ENCODE results near the gene PRICKLE2. TPM values are rescaled to one million over a fixed set of nuclear protein-coding genes. Genes with fewer than 3 reads are reported as not detected.

Gene PRICKLE2
- total and polyA plus RNA-seq, 10 of the 15 experiments (the other 5 are each of a cell fraction or from before 2014, with no cell fraction given) = 0.11 to 2.6 (median 0.69) TPM

DNA sequence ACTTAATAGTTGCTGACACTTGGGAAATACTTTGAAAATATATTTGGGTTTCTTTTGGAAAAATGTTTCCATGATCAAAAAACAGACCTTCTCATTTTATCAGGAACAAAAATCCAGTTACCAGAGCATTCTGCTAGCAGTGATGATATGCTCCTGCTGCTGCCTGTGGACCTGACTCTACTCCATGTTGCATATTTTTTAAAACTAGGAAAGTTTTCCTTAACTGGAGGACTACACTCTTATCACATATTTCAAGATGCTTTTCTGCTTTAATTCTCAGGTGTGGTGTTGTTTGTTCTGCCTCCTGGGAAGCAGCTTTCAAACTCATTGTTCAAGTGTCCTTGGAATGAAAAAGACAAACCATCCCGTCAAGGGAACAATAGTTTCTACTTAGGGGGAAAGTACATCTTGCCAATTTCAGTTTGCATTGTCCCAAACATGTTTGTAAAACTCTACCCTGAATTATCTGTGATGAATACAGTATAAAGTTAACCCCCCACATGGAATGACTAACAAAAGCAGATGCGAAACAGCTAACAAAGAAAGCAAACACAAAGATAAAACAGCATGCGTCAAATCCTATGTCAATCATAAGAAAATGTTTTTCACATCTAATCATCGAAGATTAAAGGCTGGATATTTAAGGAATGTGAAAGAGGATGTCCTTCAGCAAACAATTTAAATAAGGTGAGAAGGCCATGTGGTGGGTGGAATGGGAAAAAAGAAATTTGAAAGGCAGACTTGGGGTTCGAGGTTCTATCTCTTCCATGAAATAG lies 161.9 kb downstream of the PRICKLE2 start (continued):
- TF ChIP-seq STAT3 (IDR thresholded peaks at IDR 0.05; ENCODE audit: low read depth, low read length) (no peak), RELA (IDR thresholded peaks at IDR 0.05; ENCODE audit: borderline replicate concordance, partially characterized antibody) (no peak), POLR2AphosphoS2 (IDR thresholded peaks at IDR 0.05; ENCODE audit: low read depth, low read length) (no peak), CBX3 (IDR thresholded peaks at IDR 0.05; ENCODE audit: borderline replicate concordance, low read depth) (no peak)

DNA sequence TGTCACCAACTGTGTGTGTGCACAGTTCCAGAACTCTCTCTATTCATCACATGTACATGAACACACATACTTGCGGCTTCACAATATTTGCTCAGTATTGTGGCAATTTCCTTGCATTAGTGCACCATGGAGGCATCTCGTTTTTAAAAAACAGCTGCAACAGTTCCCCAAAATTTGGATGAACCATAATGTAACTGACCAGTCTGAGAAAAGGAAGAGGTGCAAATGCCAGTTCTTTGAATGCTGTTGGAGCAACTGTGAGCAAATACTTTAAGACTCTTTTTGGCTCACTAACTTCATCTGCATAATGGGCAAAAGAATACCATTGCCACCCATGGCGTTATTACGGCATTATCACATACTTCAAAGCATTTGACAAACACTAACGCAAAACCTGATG lies 163.6 kb downstream of the PRICKLE2 start:
- Histone ChIP-seq H3K36me3 (ENCODE audit: control insufficient read depth in 2 of 2, insufficient read depth in 2 of 2, low read length in 1 of 2) (no peaks in the 10 kb centered on the region), H3K4me2 (ENCODE audit: control insufficient read depth, insufficient read depth) (no peak overlapping the region), H3K4me1 (ENCODE audit: control insufficient read depth, insufficient read depth, low read length) (no peaks in the 10 kb centered on the region), H3K27me3 (replicated peaks in 1 of 2; ENCODE audit: control insufficient read depth in 2 of 2, insufficient read depth in 2 of 2, low read length in 1 of 2) (no peaks in the 10 kb centered on the region; a peak in 1 of 4 replicates), H4K20me1 (ENCODE audit: control insufficient read depth, insufficient read depth) (no peaks in the 10 kb centered on the region), H3K9ac (ENCODE audit: control insufficient read depth, insufficient read depth, low read length) (no peak overlapping the region), H3K9me3 (replicated peaks; ENCODE audit: control insufficient read depth, insufficient read depth, low read length) (no peaks in the 10 kb centered on the region), H3K4me3 (no peak overlapping the region), H3K27ac (ENCODE audit: control insufficient read depth, insufficient read depth) (no peak overlapping the region), H2AFZ (ENCODE audit: control insufficient read depth, low read depth, low read length) (no peak overlapping the region), H3K79me2 (ENCODE audit: control insufficient read depth, insufficient read depth, low read length) (no peaks in the 10 kb centered on the region)
- BruUV-seq (replicated peaks) = no TSS peak
- DNase-seq (ENCODE audit: low read depth, low spot score) (no peak), FAIRE-seq (no peak), ATAC-seq (no peak)
- ChIA-PET RAD21 (ENCODE audit: unreplicated experiment) (no interaction called here), CTCF (no interaction called here), POLR2A (no interaction called here), SMC1A (ENCODE audit: uncharacterized antibody, unreplicated experiment) (no interaction called here)
- WGBS (ENCODE audit: insufficient coverage, insufficient replicate concordance, low lambda C conversion rate, missing lambda C conversion rate) = 40% methylated on average over 5 of the region's 5 CpGs
- TF ChIP-seq STAT3 (IDR thresholded peaks at IDR 0.05; ENCODE audit: low read depth, low read length) = no peak
- in situ Hi-C loops (cut with MboI) (no loop called here), intact Hi-C loops (cut with micrococcal nuclease; ENCODE audit: unreplicated experiment) (no loop called here)

Measured in GM12878 (cell line).